MCF 10A (cell line): ENCODE measurements around the gene CACNA1C. TPM values are rescaled to one million over a fixed set of nuclear protein-coding genes. Genes with fewer than 3 reads are reported as not detected.

Experiments
- BruUV-seq: library from RNA; stranded (reverse); fragments of 400-500 nt; replicated peaks from 2 replicates; lab custom pipeline; 2021; lab: Mats Ljungman, UMichigan
- CTCF ChIA-PET: fragments of 300-600 bp; sonication (Branson Sonifier 250); formaldehyde crosslinking; extraction: SDS; loops from one replicate; lab custom pipeline; 2021; ENCODE audit warnings: antibody characterized with exemption, inconsistent platforms; lab: Yijun Ruan, JAX
- POLR2A ChIA-PET: fragments of 300-600, 350-650 bp; sonication (Branson Sonifier 250); formaldehyde crosslinking; extraction: SDS; loops from one replicate; lab custom pipeline; 2020; ENCODE audit warnings: antibody characterized with exemption, inconsistent platforms; lab: Yijun Ruan, JAX
- DNase-seq: peaks from one replicate; pipeline ENCODE4 v3.0.0-alpha.2; 2018; ENCODE audit not compliant: unreplicated experiment
- H3K27ac Mint-ChIP-seq: one replicate; pipeline ENCODE4 v1.8.0; 2022; ENCODE audit warnings: mild to moderate bottlenecking, low read depth, mixed read lengths; ENCODE audit not compliant: unreplicated experiment
- H3K27me3 Mint-ChIP-seq: one replicate; pipeline ENCODE4 v1.8.0; 2022; ENCODE audit warnings: mixed read lengths; ENCODE audit not compliant: insufficient read depth, unreplicated experiment
- H3K36me3 Mint-ChIP-seq: one replicate; pipeline ENCODE4 v1.8.0; 2022; ENCODE audit warnings: mild to moderate bottlenecking, moderate library complexity, mixed read lengths; ENCODE audit not compliant: insufficient read depth, unreplicated experiment
- H3K4me1 Mint-ChIP-seq: one replicate; pipeline ENCODE4 v1.8.0; 2022; ENCODE audit warnings: mixed read lengths; ENCODE audit not compliant: insufficient read depth, unreplicated experiment
- H3K4me3 Mint-ChIP-seq: one replicate; pipeline ENCODE4 v1.8.0; 2022; ENCODE audit warnings: mild to moderate bottlenecking, moderate library complexity, mixed read lengths; ENCODE audit not compliant: unreplicated experiment
- H3K9me3 Mint-ChIP-seq: one replicate; pipeline ENCODE4 v1.8.0; 2022; ENCODE audit warnings: mixed read lengths; ENCODE audit not compliant: unreplicated experiment
- intact Hi-C: fragments of 100-400 bp; cut with micrococcal nuclease; formaldehyde crosslinking; loops from 2 replicates; pipeline ENCODE4 v1.14.1; 2022
- total RNA-seq: library from RNA; stranded (reverse); gene quantifications from 2 replicates; pipeline ENCODE4 v1.2.3, GENCODE V29; 2022
- TF ChIP-seq, protein P1 (sequence below): fragments of 200-600 bp; IDR thresholded peaks from one replicate; pipeline ENCODE4 v1.8.0; 2022; ENCODE audit warnings: antibody characterized with exemption, mild to moderate bottlenecking; ENCODE audit not compliant: unreplicated experiment

The CACNA1C gene
- total RNA-seq, 1 experiment from 2014 or later: not detected

DNA sequence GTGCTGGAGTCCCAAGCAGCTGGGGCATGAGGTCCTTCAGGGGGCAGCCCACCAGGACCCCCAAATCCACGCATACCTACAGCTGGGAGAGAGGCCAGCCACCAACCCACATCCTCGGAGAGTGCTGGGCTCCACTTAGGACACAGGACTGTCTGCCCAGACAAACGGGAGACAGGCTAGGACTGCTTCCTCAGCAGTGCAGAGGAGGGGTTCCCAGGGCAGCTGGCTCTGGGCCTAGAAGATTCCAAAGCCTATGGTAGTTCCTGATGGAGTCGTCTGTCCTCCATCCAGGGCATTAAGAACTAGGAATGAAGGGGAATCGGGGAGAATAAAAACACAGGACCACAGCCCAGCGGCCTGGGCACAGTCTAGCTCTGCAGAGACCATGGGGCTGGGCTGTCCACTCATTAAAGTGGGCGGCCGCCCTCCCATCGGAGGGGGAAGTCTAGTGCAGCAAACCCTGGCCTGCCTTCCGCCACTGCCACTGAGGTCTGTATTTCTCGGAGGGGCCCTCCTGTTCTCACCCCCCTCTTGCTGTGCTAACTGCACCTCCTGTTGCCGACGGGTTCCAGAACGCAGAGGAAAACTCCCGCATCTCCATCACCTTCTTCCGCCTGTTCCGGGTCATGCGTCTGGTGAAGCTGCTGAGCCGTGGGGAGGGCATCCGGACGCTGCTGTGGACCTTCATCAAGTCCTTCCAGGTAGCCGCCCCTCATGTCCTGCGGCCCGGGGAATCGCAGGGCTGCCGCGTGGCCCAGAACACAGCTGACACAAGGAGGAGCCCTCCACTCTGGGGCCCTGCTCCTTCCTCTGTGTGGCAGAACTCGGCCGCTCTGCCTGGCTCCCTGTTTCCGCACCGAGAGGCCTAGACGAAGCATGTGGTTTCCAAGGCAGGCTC is 598.5 kb downstream of the CACNA1C start:
- no peak for DNase-seq
- H3K27ac Mint-ChIP-seq: no peak overlapping the region
- TF ChIP-seq, protein P1, sequence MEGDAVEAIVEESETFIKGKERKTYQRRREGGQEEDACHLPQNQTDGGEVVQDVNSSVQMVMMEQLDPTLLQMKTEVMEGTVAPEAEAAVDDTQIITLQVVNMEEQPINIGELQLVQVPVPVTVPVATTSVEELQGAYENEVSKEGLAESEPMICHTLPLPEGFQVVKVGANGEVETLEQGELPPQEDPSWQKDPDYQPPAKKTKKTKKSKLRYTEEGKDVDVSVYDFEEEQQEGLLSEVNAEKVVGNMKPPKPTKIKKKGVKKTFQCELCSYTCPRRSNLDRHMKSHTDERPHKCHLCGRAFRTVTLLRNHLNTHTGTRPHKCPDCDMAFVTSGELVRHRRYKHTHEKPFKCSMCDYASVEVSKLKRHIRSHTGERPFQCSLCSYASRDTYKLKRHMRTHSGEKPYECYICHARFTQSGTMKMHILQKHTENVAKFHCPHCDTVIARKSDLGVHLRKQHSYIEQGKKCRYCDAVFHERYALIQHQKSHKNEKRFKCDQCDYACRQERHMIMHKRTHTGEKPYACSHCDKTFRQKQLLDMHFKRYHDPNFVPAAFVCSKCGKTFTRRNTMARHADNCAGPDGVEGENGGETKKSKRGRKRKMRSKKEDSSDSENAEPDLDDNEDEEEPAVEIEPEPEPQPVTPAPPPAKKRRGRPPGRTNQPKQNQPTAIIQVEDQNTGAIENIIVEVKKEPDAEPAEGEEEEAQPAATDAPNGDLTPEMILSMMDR: no peak
- BruUV-seq: no TSS peak
- no peaks in the 10 kb centered on the region for H3K9me3 Mint-ChIP-seq
- H3K36me3 Mint-ChIP-seq: no peaks in the 10 kb centered on the region
- no peaks in the 10 kb centered on the region for H3K4me1 Mint-ChIP-seq
- H3K27me3 Mint-ChIP-seq: peaks cover 40% of the 10 kb centered on the region
- H3K4me3 Mint-ChIP-seq: no peak overlapping the region
- intact Hi-C loops: no loop called here
- ChIA-PET POLR2A (no interaction called here), CTCF (no interaction called here)

DNA sequence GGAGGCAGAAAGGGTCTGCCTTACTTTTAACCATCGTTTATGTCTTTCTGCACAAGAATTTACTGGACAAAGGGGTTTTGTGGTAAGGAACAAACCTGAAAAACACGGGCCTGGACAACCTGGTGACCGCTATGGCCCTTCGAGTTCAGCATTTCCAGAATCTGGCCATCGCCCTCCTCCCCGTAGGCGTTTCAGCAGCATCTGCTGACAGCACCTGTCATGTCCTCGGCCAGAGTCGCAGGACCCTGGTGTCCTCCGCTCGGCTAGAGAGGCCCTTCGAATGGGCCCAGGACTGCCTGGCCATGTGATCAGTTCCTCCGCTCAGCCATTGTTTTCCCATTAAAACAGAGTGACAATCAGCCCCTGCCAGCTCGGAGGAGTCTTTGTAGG is 599.2 kb downstream of the CACNA1C start:
- Mint-ChIP-seq H3K4me1 (no peaks in the 10 kb centered on the region), H3K27ac (no peak overlapping the region), H3K9me3 (no peaks in the 10 kb centered on the region), H3K36me3 (no peaks in the 10 kb centered on the region), H3K27me3 (peaks cover 33% of the 10 kb centered on the region), H3K4me3 (no peak overlapping the region)
- TF ChIP-seq, protein P1: no peak
- POLR2A ChIA-PET: no interaction called here
- DNase-seq: no peak
- CTCF ChIA-PET: interaction anchor here (0.6 kb wide), 1 partner anchor 719 kb away, joined by 3 read pairs; no protein-coding TSS in a partner anchor
- BruUV-seq: no TSS peak
- intact Hi-C loops: no loop called here

DNA sequence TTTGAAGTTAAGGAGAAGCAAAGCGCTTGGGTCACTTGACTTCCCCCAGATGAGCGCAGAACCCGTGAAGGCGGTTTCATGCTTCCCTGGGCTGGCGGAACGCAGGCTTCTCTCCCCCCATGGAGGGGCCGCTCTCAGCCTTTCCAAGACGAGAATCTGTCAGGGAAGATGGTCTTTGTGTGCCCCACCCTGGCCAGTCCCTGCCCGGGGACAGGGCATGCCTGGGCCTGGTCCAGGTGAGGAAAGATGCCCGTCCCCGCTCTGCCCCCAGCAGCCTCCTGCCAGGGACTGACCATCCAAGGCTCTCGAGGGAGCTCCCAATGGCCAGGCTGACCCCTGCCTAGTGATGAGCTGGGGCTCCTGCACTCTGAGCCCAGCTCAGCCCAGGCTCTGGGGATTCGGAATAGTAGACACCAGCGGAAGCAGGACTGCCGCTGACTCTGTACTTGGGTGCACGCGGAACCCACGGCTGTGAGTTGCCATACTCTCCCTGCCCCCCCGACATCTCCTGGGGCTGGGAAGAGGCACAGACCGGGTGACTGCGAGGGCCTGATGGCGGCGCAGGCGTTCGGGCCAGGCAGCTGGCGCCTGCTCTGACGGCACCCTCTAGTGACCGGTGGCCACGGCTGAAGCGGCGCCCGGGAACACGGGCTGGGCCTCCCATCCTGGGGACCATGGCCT is 599.8 kb downstream of the CACNA1C start:
- Mint-ChIP-seq H3K36me3 (no peaks in the 10 kb centered on the region), H3K27ac (no peak overlapping the region), H3K4me1 (no peaks in the 10 kb centered on the region), H3K4me3 (no peak overlapping the region), H3K9me3 (no peaks in the 10 kb centered on the region), H3K27me3 (peaks cover 31% of the 10 kb centered on the region)
- ChIA-PET POLR2A (interaction anchor here (0.7 kb wide), 1 partner anchor 24 kb away, joined by 3 read pairs; no protein-coding TSS in a partner anchor), CTCF (interaction anchor here (0.6 kb wide), 1 partner anchor 719 kb away, joined by 3 read pairs; no protein-coding TSS in a partner anchor)
- no TSS peak for BruUV-seq
- TF ChIP-seq, protein P1: no peak
- DNase-seq: no peak
- intact Hi-C loops: no loop called here

DNA sequence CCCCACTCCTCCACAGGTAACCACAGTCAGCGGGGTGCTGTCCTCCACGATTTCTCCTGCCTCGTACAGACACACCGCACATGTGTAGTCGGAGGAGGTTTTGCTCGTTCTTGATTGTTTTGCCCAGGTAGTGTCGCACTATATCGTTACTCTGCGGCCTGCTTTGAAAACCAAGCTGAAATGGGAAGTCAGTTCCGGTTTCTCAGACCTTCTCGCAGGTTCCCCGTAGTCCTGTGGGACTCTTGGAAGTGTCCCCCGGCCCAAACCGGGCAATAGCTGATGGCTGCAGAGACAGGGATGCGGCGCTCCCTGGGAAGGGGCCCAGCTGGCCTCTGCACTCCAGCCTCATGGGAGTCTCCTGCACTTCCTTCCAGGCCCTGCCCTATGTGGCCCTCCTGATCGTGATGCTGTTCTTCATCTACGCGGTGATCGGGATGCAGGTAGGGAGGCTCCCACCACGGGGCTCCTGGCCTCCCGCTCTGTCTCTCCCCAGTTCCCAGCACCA is 600.7 kb downstream of the CACNA1C start:
- BruUV-seq: no TSS peak
- H3K4me3 Mint-ChIP-seq: no peak overlapping the region
- TF ChIP-seq, protein P1: no peak
- CTCF ChIA-PET: no interaction called here
- no peaks in the 10 kb centered on the region for H3K4me1 Mint-ChIP-seq
- POLR2A ChIA-PET: no interaction called here
- DNase-seq: no peak
- no peaks in the 10 kb centered on the region for H3K9me3 Mint-ChIP-seq
- no peaks in the 10 kb centered on the region for H3K36me3 Mint-ChIP-seq
- intact Hi-C loops: no loop called here
- peaks cover 23% of the 10 kb centered on the region for H3K27me3 Mint-ChIP-seq
- no peak overlapping the region for H3K27ac Mint-ChIP-seq
